HG03558 (cell line): ENCODE data around the gene ZBTB6.
A peak's percentile ranks its signal among the peaks of the same experiment; 100 is the strongest.

Source experiments
- ATAC-seq: cut with Tn5 transposase; IDR thresholded peaks from one replicate; pipeline ENCODE4 v1.9.1; 2021; ENCODE audit warnings: moderate number of reproducible peaks; ENCODE audit not compliant: unreplicated experiment; ENCODE audit errors: extremely low read depth

The ZBTB6 gene

GRCh38 chr9:122912964-122913673 is at the start of gene ZBTB6:
Gene ZBTB6, minus strand, starts transcription at chr9:122913323. Its CDS starts 1,251 bp downstream, at chr9:122912072.
- peak; percentile 92 for ATAC-seq

- no peak for ATAC-seq
Measured at GRCh38 chr9:122961139-122961538, 48.0 kb upstream of the ZBTB6 start.

- no peak for ATAC-seq
Measured at GRCh38 chr9:122955961-122956360, 42.8 kb upstream of the ZBTB6 start.

GRCh38 chr9:122954253-122954691 is 41.1 kb upstream of the ZBTB6 start:
- no peak for ATAC-seq

GRCh38 chr9:122951056-122951455 is 37.9 kb upstream of the ZBTB6 start:
- no peak for ATAC-seq

- ATAC-seq, result no peak
Measured at GRCh38 chr9:122950263-122950662, 37.1 kb upstream of the ZBTB6 start.

- no peak for ATAC-seq
Measured at GRCh38 chr9:122949696-122950095, 36.6 kb upstream of the ZBTB6 start.

GRCh38 chr9:122948313-122948712 is 35.2 kb upstream of the ZBTB6 start:
- no peak for ATAC-seq

GRCh38 chr9:122946461-122947005 is 33.4 kb upstream of the ZBTB6 start:
- ATAC-seq, result no peak

- no peak for ATAC-seq
Measured at GRCh38 chr9:122944960-122945888, 32.1 kb upstream of the ZBTB6 start.

- ATAC-seq, result no peak
Measured at GRCh38 chr9:122941582-122942234, 28.6 kb upstream of the ZBTB6 start.

GRCh38 chr9:122940749-122941581 is 27.8 kb upstream of the ZBTB6 start, which contains the start of gene RABGAP1:
Gene RABGAP1, plus strand, starts transcription at chr9:122941020. Its CDS starts 16,040 bp downstream, at chr9:122957060.
- ATAC-seq, result peak; percentile 95

GRCh38 chr9:122940454-122940748 is 27.3 kb upstream of the ZBTB6 start:
- ATAC-seq, result no peak

- ATAC-seq, result no peak
Measured at GRCh38 chr9:122939601-122940000, 26.5 kb upstream of the ZBTB6 start.

- ATAC-seq, result no peak
Measured at GRCh38 chr9:122936883-122937282, 23.8 kb upstream of the ZBTB6 start.

- no peak for ATAC-seq
Measured at GRCh38 chr9:122936464-122936863, 23.3 kb upstream of the ZBTB6 start.

- ATAC-seq, result peak; percentile 72
Measured at GRCh38 chr9:122931226-122932121, 18.4 kb upstream of the ZBTB6 start, which contains the start of gene ZBTB26. Gene ZBTB26, minus strand, starts transcription at chr9:122931512. Its CDS starts 11,578 bp downstream, at chr9:122919934.

- ATAC-seq, result no peak
Measured at GRCh38 chr9:122930541-122931225, 17.6 kb upstream of the ZBTB6 start.
